Calu3 (cell line): Measurements from ENCODE around the gene DOCK11. TPM values are rescaled to one million over a fixed set of nuclear protein-coding genes. Genes with fewer than 3 reads are reported as not detected.
"Not testable (repeated sequence)": the region's sequence is repeated elsewhere in the genome, so short reads cannot be mapped to it uniquely, and the experiment has no call there.

Experiments
- BruUV-seq: library from RNA; stranded (reverse); fragments of 400-500 nt; replicated peaks from 2 replicates; lab custom pipeline; 2021; lab: Mats Ljungman, UMichigan
- CTCF ChIA-PET: fragments of 300-600 bp; sonication (Branson Sonifier 250); formaldehyde crosslinking; loops from one replicate; lab custom pipeline; 2022; ENCODE audit warnings: antibody characterized with exemption; lab: Charles Lee
- DNase-seq: peaks from one replicate; pipeline ENCODE4 v3.0.0; 2022
- H3K27ac Mint-ChIP-seq: one replicate; pipeline ENCODE4 v1.8.0; 2022; ENCODE audit warnings: mixed read lengths; ENCODE audit not compliant: unreplicated experiment
- H3K27me3 Mint-ChIP-seq: one replicate; pipeline ENCODE4 v1.8.0; 2022; ENCODE audit warnings: mixed read lengths; ENCODE audit not compliant: unreplicated experiment
- H3K36me3 Mint-ChIP-seq: one replicate; pipeline ENCODE4 v1.8.0; 2022; ENCODE audit warnings: mild to moderate bottlenecking, moderate library complexity, mixed read lengths; ENCODE audit not compliant: insufficient read depth, unreplicated experiment
- H3K4me1 Mint-ChIP-seq: one replicate; pipeline ENCODE4 v1.8.0; 2022; ENCODE audit warnings: mild to moderate bottlenecking, low read depth, mixed read lengths; ENCODE audit not compliant: unreplicated experiment
- H3K4me3 Mint-ChIP-seq: one replicate; pipeline ENCODE4 v1.8.0; 2022; ENCODE audit warnings: mild to moderate bottlenecking, low read depth, moderate library complexity, mixed read lengths; ENCODE audit not compliant: unreplicated experiment
- H3K9me3 Mint-ChIP-seq: one replicate; pipeline ENCODE4 v1.8.0; 2022; ENCODE audit warnings: low read depth, mixed read lengths; ENCODE audit not compliant: unreplicated experiment
- CTCF ChIP-seq: fragments of 200-600 bp; IDR thresholded peaks from one replicate; pipeline ENCODE4 v1.8.0; 2022; ENCODE audit warnings: antibody characterized with exemption; ENCODE audit not compliant: unreplicated experiment
- intact Hi-C: fragments of 100-400 bp; cut with micrococcal nuclease; formaldehyde crosslinking; loops from one replicate; pipeline ENCODE4 v1.10.0; 2022; ENCODE audit not compliant: unreplicated experiment
- total RNA-seq: library from RNA; stranded (reverse); gene quantifications from 2 replicates; pipeline ENCODE4 v1.2.3, GENCODE V29; 2022

The DOCK11 gene
- total RNA-seq, 1 experiment from 2014 or later: 1.9 TPM

DNA sequence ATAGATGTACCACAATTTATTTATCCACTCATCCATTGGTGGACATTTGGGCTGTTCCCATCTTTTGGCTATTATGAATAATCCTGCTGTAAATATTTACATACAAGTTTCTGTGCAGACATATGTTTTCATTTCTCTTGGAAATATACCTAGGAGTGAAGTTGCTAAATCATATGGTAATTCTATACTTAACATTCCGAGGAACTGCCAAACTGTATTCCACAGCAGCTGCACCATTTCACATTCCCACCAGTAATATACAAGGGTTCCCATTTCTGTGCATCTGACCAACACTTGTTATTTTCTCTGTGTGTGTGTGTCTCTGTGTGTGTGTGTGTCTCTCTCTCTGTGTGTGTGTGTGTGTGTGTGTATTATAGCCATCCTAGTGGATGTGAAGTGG is 15.4 kb upstream of the DOCK11 start:
- H3K9me3 Mint-ChIP-seq: no peaks in the 10 kb centered on the region
- TF ChIP-seq CTCF: no peak
- H3K4me3 Mint-ChIP-seq: no peak overlapping the region
- no peaks in the 10 kb centered on the region for H3K27me3 Mint-ChIP-seq
- DNase-seq: no peak
- BruUV-seq: no TSS peak
- intact Hi-C loops: no loop called here
- no peaks in the 10 kb centered on the region for H3K4me1 Mint-ChIP-seq
- CTCF ChIA-PET: interaction anchor here (0.7 kb wide), 1 partner anchor 268 kb away, joined by 7 read pairs; no protein-coding TSS in a partner anchor
- no peak overlapping the region for H3K27ac Mint-ChIP-seq
- no peaks in the 10 kb centered on the region for H3K36me3 Mint-ChIP-seq

GRCh38 chrX:118482384-118482783 is 13.2 kb upstream of the DOCK11 start:
- BruUV-seq, H3K4me3 Mint-ChIP-seq, intact Hi-C loops, H3K36me3 Mint-ChIP-seq, H3K27ac Mint-ChIP-seq, H3K27me3 Mint-ChIP-seq, H3K9me3 Mint-ChIP-seq, H3K4me1 Mint-ChIP-seq, CTCF ChIA-PET, DNase-seq: not testable (repeated sequence)

GRCh38 chrX:118484216-118484903 is 11.3 kb upstream of the DOCK11 start:
- no peaks in the 10 kb centered on the region for H3K36me3 Mint-ChIP-seq
- no peak for TF ChIP-seq CTCF
- H3K27me3 Mint-ChIP-seq: no peaks in the 10 kb centered on the region
- H3K4me3 Mint-ChIP-seq: no peak overlapping the region
- H3K27ac Mint-ChIP-seq: no peak overlapping the region
- H3K4me1 Mint-ChIP-seq: no peaks in the 10 kb centered on the region
- H3K9me3 Mint-ChIP-seq: no peaks in the 10 kb centered on the region
- no peak for DNase-seq
- no TSS peak for BruUV-seq
- intact Hi-C loops: no loop called here
- CTCF ChIA-PET: interaction anchor here (0.6 kb wide), 1 partner anchor 72 kb away, joined by 3 read pairs; no protein-coding TSS in a partner anchor

DNA sequence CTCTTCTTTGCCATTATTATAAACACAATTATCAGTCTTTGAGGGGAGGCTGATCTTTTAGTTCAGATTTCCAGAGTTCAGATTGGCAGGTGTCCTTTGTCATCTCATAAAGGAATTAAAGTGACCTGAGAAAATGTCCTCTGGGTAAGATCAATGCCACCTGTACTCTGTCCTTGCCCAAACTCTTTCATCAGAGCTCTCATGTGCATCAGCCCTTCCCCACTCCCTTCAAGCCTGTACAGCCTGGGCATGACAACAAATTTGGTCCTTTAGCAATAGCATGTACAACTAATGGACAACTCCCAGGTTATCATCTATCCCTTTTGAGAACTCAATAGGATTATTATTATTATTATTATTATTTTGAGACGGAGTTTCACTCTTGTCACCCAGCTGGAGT is 8.9 kb upstream of the DOCK11 start:
- intact Hi-C loops, H3K9me3 Mint-ChIP-seq, H3K4me1 Mint-ChIP-seq, H3K27ac Mint-ChIP-seq, H3K4me3 Mint-ChIP-seq, DNase-seq, BruUV-seq, CTCF ChIA-PET, H3K27me3 Mint-ChIP-seq, H3K36me3 Mint-ChIP-seq: not testable (repeated sequence)

- Mint-ChIP-seq H3K9me3 (no peaks in the 10 kb centered on the region), H3K4me3 (no peak overlapping the region)
- CTCF ChIA-PET: interaction anchor here (0.6 kb wide), 1 partner anchor 100 kb away, joined by 4 read pairs; no protein-coding TSS in a partner anchor
These were observed 2.6 kb upstream of the DOCK11 start for GRCh38 chrX:118493016-118493415.

More at GRCh38 chrX:118493016-118493415, 2.6 kb upstream of the DOCK11 start:
- BruUV-seq: no TSS peak
- Mint-ChIP-seq H3K27ac (no peak overlapping the region), H3K36me3 (peaks cover 11% of the 10 kb centered on the region), H3K4me1 (peaks cover 11% of the 10 kb centered on the region), H3K27me3 (peaks cover 21% of the 10 kb centered on the region)
- TF ChIP-seq CTCF: no peak
- no peak for DNase-seq
- intact Hi-C loops: no loop called here
